ENCODE results near the gene DLG2. TPM values are rescaled to one million over a fixed set of nuclear protein-coding genes. Genes with fewer than 3 reads are reported as not detected.
"Not testable (repeated sequence)": the region's sequence is repeated elsewhere in the genome, so short reads cannot be mapped to it uniquely, and the experiment has no call there.

DLG2 gene
- total RNA-seq, 2 experiments from 2014 or later = 1.2 to 1.4 TPM

- ChIA-PET CTCF (no interaction called here), POLR2A (no interaction called here)
Observed at GRCh38 chr11:85269109-85269508, 358.0 kb downstream of the DLG2 start.

DNA sequence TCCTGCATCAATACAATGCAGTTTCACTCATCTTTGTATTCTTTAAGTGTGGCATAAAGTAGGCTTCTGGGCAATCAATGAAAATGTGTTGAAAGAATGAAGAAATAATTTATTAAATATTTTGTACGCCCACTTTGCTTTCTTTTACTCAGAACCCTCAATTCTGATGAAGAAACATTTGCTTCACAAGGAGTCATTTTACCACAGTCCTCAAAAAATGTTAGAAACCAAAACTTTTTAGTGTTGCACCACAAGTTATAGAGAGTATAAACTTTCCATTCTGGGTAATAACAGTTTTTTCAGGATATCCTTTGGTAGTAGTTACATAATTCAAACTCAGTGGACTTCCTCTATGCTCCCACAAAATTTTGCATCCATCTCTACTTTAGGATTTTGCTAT is 360.5 kb downstream of the DLG2 start:
- POLR2A ChIA-PET = no interaction called here
- CTCF ChIA-PET = no interaction called here

DNA sequence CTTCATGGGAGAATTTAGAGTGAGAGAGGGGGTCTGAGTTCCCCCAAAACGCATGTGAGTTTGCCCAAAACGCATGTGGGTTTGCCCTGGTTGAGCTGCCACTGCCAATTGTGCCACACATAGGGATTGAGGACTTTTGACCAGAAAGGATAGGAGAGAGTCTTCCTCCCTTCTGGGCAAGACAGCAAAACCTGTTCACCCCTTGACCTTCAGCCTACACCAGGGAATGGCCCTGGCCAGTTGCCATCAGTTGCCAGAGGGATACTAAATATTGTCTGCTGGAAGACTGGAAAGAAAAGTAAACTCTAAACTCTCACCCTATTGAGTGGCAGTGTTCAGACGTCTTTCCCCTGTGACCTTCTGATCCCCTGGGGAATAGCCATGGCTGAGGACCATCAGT is 363.8 kb downstream of the DLG2 start:
- POLR2A ChIA-PET = no interaction called here
- CTCF ChIA-PET = no interaction called here

GRCh38 chr11:85257837-85258236 is 369.3 kb downstream of the DLG2 start:
- POLR2A ChIA-PET = no interaction called here
- CTCF ChIA-PET = no interaction called here

GRCh38 chr11:85256433-85256832 is 370.7 kb downstream of the DLG2 start:
- ChIA-PET POLR2A (no interaction called here), CTCF (no interaction called here)

- CTCF ChIA-PET = no interaction called here
Observed at GRCh38 chr11:85249482-85249881, 377.7 kb downstream of the DLG2 start.

GRCh38 chr11:85247797-85248196 is 379.3 kb downstream of the DLG2 start:
- ChIA-PET CTCF (no interaction called here), POLR2A (no interaction called here)

More at GRCh38 chr11:85249482-85249881, 377.7 kb downstream of the DLG2 start:
- POLR2A ChIA-PET = no interaction called here

DNA sequence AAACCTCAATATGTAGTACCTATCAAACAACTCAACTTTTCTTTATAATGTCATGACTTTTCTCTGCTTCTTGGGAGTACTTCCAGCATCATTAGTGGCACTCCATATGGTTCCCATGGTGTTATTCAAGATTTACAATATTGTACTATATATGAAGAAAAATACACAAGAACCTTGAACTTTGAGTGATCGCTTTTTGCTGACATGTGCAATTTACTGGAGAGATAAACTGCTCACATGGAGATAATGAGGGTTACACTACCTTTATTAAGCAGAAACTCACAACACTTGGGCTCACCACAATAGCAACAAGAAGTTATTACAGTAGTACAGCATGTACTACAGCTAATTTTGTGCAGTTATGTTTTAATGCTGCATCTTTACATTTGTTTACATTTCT is 388.2 kb downstream of the DLG2 start:
- POLR2A ChIA-PET = no interaction called here
- CTCF ChIA-PET = no interaction called here

DNA sequence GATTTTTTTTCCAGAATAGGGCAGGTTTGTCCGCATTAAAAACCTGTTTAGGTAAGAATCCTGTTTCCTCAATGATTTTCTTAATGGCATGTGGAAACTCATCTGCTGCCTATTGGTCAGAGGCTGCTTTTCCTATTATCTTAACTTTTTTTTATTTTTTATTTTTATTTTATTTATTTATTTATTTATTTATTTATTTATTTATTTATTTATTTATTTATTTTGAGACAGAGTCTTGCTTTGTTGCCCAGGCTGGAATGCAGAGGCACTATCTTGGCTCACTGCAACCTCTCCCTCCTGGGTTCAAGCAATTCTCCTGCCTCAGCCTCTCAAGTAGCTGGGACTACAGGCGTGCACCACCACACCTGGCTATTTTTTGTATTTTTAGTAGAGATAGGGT is 389.1 kb downstream of the DLG2 start:
- CTCF ChIA-PET, POLR2A ChIA-PET: not testable (repeated sequence)

DNA sequence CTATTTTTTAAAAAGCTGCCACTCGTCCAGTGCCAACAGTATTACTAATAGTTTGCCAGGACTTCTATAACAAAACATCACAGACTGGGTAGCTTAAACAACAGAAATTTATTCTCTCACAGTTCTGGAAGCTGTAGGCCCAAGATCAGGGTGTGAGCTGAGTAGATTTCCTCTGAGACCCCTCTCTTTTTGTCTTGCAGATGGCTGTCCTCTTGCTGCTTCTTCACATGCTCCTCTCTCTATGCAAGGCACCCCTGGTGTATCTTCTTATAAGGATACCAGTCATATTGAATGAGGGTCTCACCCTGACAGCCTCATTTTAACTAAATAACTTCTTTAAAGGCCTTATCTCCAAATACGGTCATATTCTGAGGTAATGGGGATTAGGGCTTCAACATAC is 390.9 kb downstream of the DLG2 start:
- POLR2A ChIA-PET = no interaction called here
- CTCF ChIA-PET = no interaction called here

GRCh38 chr11:85232559-85232958 is 394.6 kb downstream of the DLG2 start:
- POLR2A ChIA-PET = no interaction called here
- CTCF ChIA-PET = no interaction called here

DNA sequence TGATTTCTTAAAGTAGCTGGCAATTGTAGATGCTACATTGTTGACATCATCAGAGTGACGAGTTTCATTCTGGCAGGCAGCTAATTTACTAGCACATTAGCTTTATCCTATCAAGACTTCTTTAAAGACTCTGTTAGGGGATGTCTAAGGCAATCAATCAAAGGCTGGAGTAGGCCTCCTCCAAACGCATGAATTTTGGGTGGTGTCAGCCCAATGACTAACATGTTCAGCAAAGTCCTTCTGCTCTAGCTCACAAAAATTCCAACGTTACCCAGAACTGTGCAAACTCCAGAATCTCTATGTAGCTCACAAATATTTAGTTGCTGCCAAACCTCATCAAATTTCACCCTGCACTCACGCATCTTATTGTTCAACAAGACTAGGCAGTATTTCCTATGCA is 395.6 kb downstream of the DLG2 start:
- CTCF ChIA-PET = no interaction called here
- POLR2A ChIA-PET = no interaction called here

GRCh38 chr11:85229723-85230122 is 397.4 kb downstream of the DLG2 start:
- CTCF ChIA-PET, POLR2A ChIA-PET: not testable (repeated sequence)

DNA sequence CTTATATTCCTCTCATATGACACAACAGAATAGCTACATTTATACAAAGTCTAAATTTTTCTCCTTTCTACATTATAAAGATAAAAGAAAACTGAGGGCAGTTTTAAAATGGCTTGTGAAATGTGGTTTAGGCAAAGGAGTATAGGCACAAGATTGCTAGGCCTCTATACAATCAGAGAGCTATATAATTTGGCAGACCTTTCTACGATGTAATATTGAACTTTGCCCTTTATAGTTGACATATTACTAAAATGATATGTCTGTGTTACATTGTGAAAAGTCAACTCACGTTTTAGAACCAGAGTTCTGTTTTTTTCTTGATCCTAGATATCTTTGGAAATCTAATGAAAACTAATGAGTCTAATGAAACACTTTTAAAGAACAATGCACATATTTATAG is 430.2 kb downstream of the DLG2 start:
- CTCF ChIA-PET = no interaction called here
- POLR2A ChIA-PET = no interaction called here

- ChIA-PET POLR2A (no interaction called here), CTCF (no interaction called here)
Observed at GRCh38 chr11:85195934-85196333, 431.2 kb downstream of the DLG2 start.

GRCh38 chr11:85187992-85188391 is 439.2 kb downstream of the DLG2 start:
- POLR2A ChIA-PET = no interaction called here
- CTCF ChIA-PET = no interaction called here

DNA sequence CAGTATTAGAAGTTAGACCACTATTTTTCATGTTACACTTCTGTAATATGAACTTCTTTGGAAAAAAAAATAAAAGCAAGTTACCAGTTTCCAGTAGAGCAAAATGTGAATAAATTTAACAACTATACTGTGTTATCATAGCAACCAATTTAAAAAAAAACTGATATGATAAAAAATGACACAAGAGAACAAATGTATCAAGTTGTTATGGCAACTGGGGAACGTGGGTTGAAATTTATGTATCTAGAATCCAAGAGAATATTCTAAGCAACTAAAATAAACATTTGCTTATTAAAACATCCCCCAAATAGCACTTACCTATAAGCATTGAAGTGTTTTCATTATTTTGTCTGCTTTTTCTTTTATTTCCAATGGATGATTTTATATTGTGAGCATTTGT is 442.4 kb downstream of the DLG2 start:
- POLR2A ChIA-PET = no interaction called here

GRCh38 chr11:85182441-85183387 is 444.4 kb downstream of the DLG2 start:
- ChIA-PET POLR2A (no interaction called here), CTCF (no interaction called here)

More for the DNA sequence above, 442.4 kb downstream of the DLG2 start:
- CTCF ChIA-PET = no interaction called here

- ChIA-PET CTCF (no interaction called here), POLR2A (no interaction called here)
Observed at GRCh38 chr11:85180528-85180927, 446.6 kb downstream of the DLG2 start.

DNA sequence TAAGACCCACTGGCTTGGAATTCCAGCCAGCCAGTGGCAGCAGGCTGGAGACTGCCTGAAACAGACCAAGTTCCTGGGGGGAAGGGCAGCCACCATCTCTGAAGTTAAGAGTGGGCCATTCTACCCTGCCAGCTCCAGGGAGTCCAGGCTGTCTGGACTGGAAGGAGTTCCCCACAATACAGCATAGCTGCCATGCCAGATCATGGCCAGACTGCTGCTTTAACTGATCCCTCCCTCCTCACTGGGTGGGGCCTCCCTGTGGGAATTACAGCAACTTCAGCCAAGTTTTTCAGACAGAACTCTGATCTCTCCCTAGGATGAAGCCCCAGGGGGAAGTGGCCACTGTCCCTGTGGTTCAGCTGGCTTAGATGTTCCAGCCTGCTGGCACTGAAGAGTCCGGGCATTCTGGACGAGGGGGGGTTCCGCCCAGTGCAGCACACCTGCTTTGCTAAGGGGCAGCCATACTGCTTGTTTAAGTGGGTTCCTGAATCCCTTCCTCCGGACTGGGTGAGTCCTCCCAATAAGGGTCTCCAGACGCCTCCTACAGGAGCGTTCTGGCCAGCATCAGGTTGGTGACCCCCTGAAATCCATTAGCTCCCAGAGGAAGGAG is 455.4 kb downstream of the DLG2 start:
- POLR2A ChIA-PET = no interaction called here
- CTCF ChIA-PET = no interaction called here

DNA sequence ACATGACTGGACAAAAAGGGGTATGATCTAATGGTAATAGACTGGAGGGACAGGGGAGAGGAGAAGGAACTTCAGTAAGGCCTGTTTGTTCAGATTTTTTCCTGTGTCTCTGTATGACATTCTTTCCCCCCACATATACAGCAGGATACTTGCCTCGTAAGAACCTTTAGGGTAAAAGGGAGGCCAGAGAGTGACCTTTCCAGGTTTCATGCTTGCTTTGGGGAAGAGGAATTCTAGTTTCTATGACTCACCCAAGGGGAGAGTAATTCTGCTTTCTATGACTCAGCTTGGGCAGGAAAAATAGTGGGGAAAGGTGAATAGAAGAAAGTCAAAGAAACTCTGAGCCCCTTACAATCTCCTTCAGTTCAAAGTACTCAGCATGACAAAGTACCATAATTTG is 457.0 kb downstream of the DLG2 start:
- CTCF ChIA-PET = no interaction called here
- POLR2A ChIA-PET = no interaction called here

DNA sequence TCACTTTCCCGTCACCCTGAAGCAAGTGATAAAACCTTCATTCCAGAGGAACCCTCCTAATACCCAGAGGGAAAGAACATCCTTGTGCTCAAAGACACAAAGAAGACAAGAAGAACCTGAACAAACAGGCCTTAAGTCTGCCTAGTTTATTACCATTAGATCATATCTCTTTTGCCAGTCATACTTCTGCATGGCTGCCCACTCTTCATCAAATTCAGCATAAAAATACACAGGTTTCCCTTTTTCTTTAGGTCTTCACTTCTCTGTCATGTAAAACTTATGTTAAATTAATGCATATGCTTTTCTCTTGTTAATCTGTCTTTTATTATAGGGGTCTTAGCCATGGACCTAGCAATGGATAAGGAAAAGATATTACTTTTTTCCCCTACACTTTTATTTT is 459.7 kb downstream of the DLG2 start:
- ChIA-PET POLR2A (no interaction called here), CTCF (no interaction called here)

All from activated CD8-positive, alpha-beta memory T cell treated with anti-CD3 and anti-CD28 coated beads for 36 hours (primary cell).